HG03342 (cell line): Measurements from ENCODE around the gene LRRN4CL.
A peak's percentile ranks its signal among the peaks of the same experiment; 100 is the strongest.
"Not testable (repeated sequence)": the region's sequence is repeated elsewhere in the genome, so short reads cannot be mapped to it uniquely, and the experiment has no call there.

Experiments used
- ATAC-seq: cut with Tn5 transposase; IDR thresholded peaks from one replicate; pipeline ENCODE4 v1.9.1; 2021; ENCODE audit warnings: mild to moderate bottlenecking, moderate library complexity; ENCODE audit not compliant: unreplicated experiment

LRRN4CL gene

GRCh38 chr11:62677156-62677555 lies 12.2 kb downstream of the LRRN4CL start:
- ATAC-seq = no peak

GRCh38 chr11:62676698-62677097 lies 12.6 kb downstream of the LRRN4CL start:
- ATAC-seq = no peak

GRCh38 chr11:62675415-62675814 lies 13.9 kb downstream of the LRRN4CL start:
- ATAC-seq = not testable (repeated sequence)

GRCh38 chr11:62673196-62673525 lies 16.2 kb downstream of the LRRN4CL start:
- no peak for ATAC-seq

GRCh38 chr11:62671608-62672389 lies 17.5 kb downstream of the LRRN4CL start, which contains the start of the genes LBHD1 and UQCC3:
Gene LBHD1, minus strand, starts transcription at chr11:62672267. Its CDS starts 2,236 bp downstream, at chr11:62670031.
Gene UQCC3, plus strand, starts transcription at chr11:62671673. Its CDS starts 73 bp downstream, at chr11:62671746.
- peak; percentile 52 for ATAC-seq

- ATAC-seq = no peak
Observed at GRCh38 chr11:62671236-62671607, 18.1 kb downstream of the LRRN4CL start.

- no peak for ATAC-seq
Observed at GRCh38 chr11:62669420-62670161, 19.7 kb downstream of the LRRN4CL start.

GRCh38 chr11:62667460-62667859 lies 21.9 kb downstream of the LRRN4CL start:
- ATAC-seq = no peak

- ATAC-seq = no peak
Observed at GRCh38 chr11:62666259-62666926, 22.9 kb downstream of the LRRN4CL start.

- ATAC-seq = peak; percentile 13
Observed at GRCh38 chr11:62665599-62666258, 23.6 kb downstream of the LRRN4CL start.

GRCh38 chr11:62665075-62665598 lies 24.2 kb downstream of the LRRN4CL start, which contains the start of the genes C11orf98 and CSKMT:
Gene C11orf98, minus strand, starts transcription at chr11:62665210. Its CDS starts 41 bp downstream, at chr11:62665169.
Gene CSKMT, plus strand, starts transcription at chr11:62665312. Its CDS starts 568 bp downstream, at chr11:62665880.
- ATAC-seq = peak; percentile 79

- ATAC-seq = peak; percentile 24
Observed at GRCh38 chr11:62664405-62665074, 24.8 kb downstream of the LRRN4CL start.

GRCh38 chr11:62656796-62657429 lies 32.4 kb downstream of the LRRN4CL start:
- no peak for ATAC-seq

GRCh38 chr11:62654297-62654696 lies 35.0 kb downstream of the LRRN4CL start:
- no peak for ATAC-seq

GRCh38 chr11:62652161-62653006 lies 36.9 kb downstream of the LRRN4CL start:
- ATAC-seq = no peak

GRCh38 chr11:62650283-62650682 lies 39.0 kb downstream of the LRRN4CL start:
- ATAC-seq = not testable (repeated sequence)

- ATAC-seq = no peak
Observed at GRCh38 chr11:62649486-62649885, 39.8 kb downstream of the LRRN4CL start.

GRCh38 chr11:62648967-62649364 lies 40.4 kb downstream of the LRRN4CL start:
- no peak for ATAC-seq
